Stimulated activated naive CD8-positive, alpha-beta T cell treated with anti-CD3 and anti-CD28 coated beads, Interleukin-15, Interleukin-2, amounts not matched to agents 100 ng/mL and 50 ng/mL, for 24 hours (primary cell): Measurements from ENCODE around the gene HM13.
"Not testable (repeated sequence)": the region's sequence is repeated elsewhere in the genome, so short reads cannot be mapped to it uniquely, and the experiment has no call there.

Experiments
- H3K27ac Mint-ChIP-seq: one replicate; pipeline ENCODE4 v1.8.0; 2021; ENCODE audit warnings: mild to moderate bottlenecking, mixed read lengths
- H3K27me3 Mint-ChIP-seq: one replicate; pipeline ENCODE4 v1.8.0; 2021; ENCODE audit warnings: mixed read lengths
- H3K36me3 Mint-ChIP-seq: one replicate; pipeline ENCODE4 v1.8.0; 2021; ENCODE audit warnings: low read depth, mixed read lengths
- H3K4me1 Mint-ChIP-seq: one replicate; pipeline ENCODE4 v1.8.0; 2021; ENCODE audit warnings: low read depth, mixed read lengths
- H3K4me3 Mint-ChIP-seq: one replicate; pipeline ENCODE4 v1.8.0; 2021; ENCODE audit warnings: mild to moderate bottlenecking, mixed read lengths
- H3K9me3 Mint-ChIP-seq: one replicate; pipeline ENCODE4 v1.8.0; 2021; ENCODE audit warnings: mixed read lengths

HM13 gene

GRCh38 chr20:31545621-31546040, 31.4 kb downstream of the HM13 start:
- H3K4me1 Mint-ChIP-seq: peaks cover 67% of the 10 kb centered on the region
- H3K4me3 Mint-ChIP-seq: peak overlapping the region; percentile 35
- H3K27me3 Mint-ChIP-seq, H3K9me3 Mint-ChIP-seq: not testable (repeated sequence)
- H3K27ac Mint-ChIP-seq: peak overlapping the region; percentile 50
- peaks cover 69% of the 10 kb centered on the region for H3K36me3 Mint-ChIP-seq

GRCh38 chr20:31547017-31547675, 32.9 kb downstream of the HM13 start:
- Mint-ChIP-seq H3K36me3 (peaks cover 81% of the 10 kb centered on the region), H3K27ac (peak overlapping the region; percentile 95), H3K27me3 (no peaks in the 10 kb centered on the region), H3K4me1 (peaks cover 55% of the 10 kb centered on the region), H3K4me3 (peak overlapping the region; percentile 96), H3K9me3 (no peaks in the 10 kb centered on the region)

- no peaks in the 10 kb centered on the region for H3K27me3 Mint-ChIP-seq
- peaks cover 78% of the 10 kb centered on the region for H3K36me3 Mint-ChIP-seq
- H3K4me1 Mint-ChIP-seq: peaks cover 49% of the 10 kb centered on the region
- peak overlapping the region; percentile 95 for H3K27ac Mint-ChIP-seq
- H3K9me3 Mint-ChIP-seq: no peaks in the 10 kb centered on the region
- peak overlapping the region; percentile 96 for H3K4me3 Mint-ChIP-seq
These were observed 33.6 kb downstream of the HM13 start for GRCh38 chr20:31547720-31548298.

- H3K4me1 Mint-ChIP-seq: peaks cover 41% of the 10 kb centered on the region
- no peaks in the 10 kb centered on the region for H3K27me3 Mint-ChIP-seq
- peaks cover 73% of the 10 kb centered on the region for H3K36me3 Mint-ChIP-seq
- no peaks in the 10 kb centered on the region for H3K9me3 Mint-ChIP-seq
- H3K27ac Mint-ChIP-seq: peak overlapping the region; percentile 95
- peak overlapping the region; percentile 96 for H3K4me3 Mint-ChIP-seq
These were observed 34.7 kb downstream of the HM13 start for GRCh38 chr20:31548820-31549512.

- no peaks in the 10 kb centered on the region for H3K9me3 Mint-ChIP-seq
These were observed 35.3 kb downstream of the HM13 start for GRCh38 chr20:31549513-31549880.

GRCh38 chr20:31550099-31550498, 35.9 kb downstream of the HM13 start:
- Mint-ChIP-seq H3K27me3 (no peaks in the 10 kb centered on the region), H3K4me3 (no peak overlapping the region), H3K9me3 (no peaks in the 10 kb centered on the region), H3K4me1 (peaks cover 33% of the 10 kb centered on the region), H3K36me3 (peaks cover 69% of the 10 kb centered on the region), H3K27ac (no peak overlapping the region)

More at GRCh38 chr20:31549513-31549880, 35.3 kb downstream of the HM13 start:
- Mint-ChIP-seq H3K4me3 (peak overlapping the region; percentile 96), H3K27me3 (no peaks in the 10 kb centered on the region), H3K36me3 (peaks cover 68% of the 10 kb centered on the region), H3K27ac (peak overlapping the region; percentile 95), H3K4me1 (peaks cover 36% of the 10 kb centered on the region)

GRCh38 chr20:31551163-31552081, 37.2 kb downstream of the HM13 start:
- peaks cover 69% of the 10 kb centered on the region for H3K36me3 Mint-ChIP-seq
- H3K4me1 Mint-ChIP-seq: peaks cover 28% of the 10 kb centered on the region
- H3K9me3 Mint-ChIP-seq: no peaks in the 10 kb centered on the region
- no peaks in the 10 kb centered on the region for H3K27me3 Mint-ChIP-seq
- H3K27ac Mint-ChIP-seq: peak overlapping the region; percentile 1
- H3K4me3 Mint-ChIP-seq: no peak overlapping the region

- H3K27ac Mint-ChIP-seq: no peak overlapping the region
- peaks cover 45% of the 10 kb centered on the region for H3K36me3 Mint-ChIP-seq
These were observed 41.0 kb downstream of the HM13 start for GRCh38 chr20:31555203-31555775.

GRCh38 chr20:31559704-31560093, 45.5 kb downstream of the HM13 start:
- no peaks in the 10 kb centered on the region for H3K27me3 Mint-ChIP-seq
- no peak overlapping the region for H3K4me3 Mint-ChIP-seq
- peaks cover 52% of the 10 kb centered on the region for H3K36me3 Mint-ChIP-seq
- peaks cover 26% of the 10 kb centered on the region for H3K4me1 Mint-ChIP-seq
- H3K9me3 Mint-ChIP-seq: no peaks in the 10 kb centered on the region
- peak overlapping the region; percentile 84 for H3K27ac Mint-ChIP-seq

More at GRCh38 chr20:31555203-31555775, 41.0 kb downstream of the HM13 start:
- peaks cover 15% of the 10 kb centered on the region for H3K4me1 Mint-ChIP-seq
- H3K4me3 Mint-ChIP-seq: no peak overlapping the region
- H3K27me3 Mint-ChIP-seq: no peaks in the 10 kb centered on the region
- no peaks in the 10 kb centered on the region for H3K9me3 Mint-ChIP-seq

- no peaks in the 10 kb centered on the region for H3K27me3 Mint-ChIP-seq
- no peaks in the 10 kb centered on the region for H3K9me3 Mint-ChIP-seq
- peaks cover 48% of the 10 kb centered on the region for H3K36me3 Mint-ChIP-seq
- H3K4me3 Mint-ChIP-seq: no peak overlapping the region
- peak overlapping the region; percentile 84 for H3K27ac Mint-ChIP-seq
- H3K4me1 Mint-ChIP-seq: peaks cover 26% of the 10 kb centered on the region
These were observed 46.0 kb downstream of the HM13 start for GRCh38 chr20:31560094-31560745.

- H3K27me3 Mint-ChIP-seq: no peaks in the 10 kb centered on the region
- H3K4me1 Mint-ChIP-seq: peaks cover 33% of the 10 kb centered on the region
- no peak overlapping the region for H3K4me3 Mint-ChIP-seq
- H3K27ac Mint-ChIP-seq: peak overlapping the region; percentile 84
- H3K9me3 Mint-ChIP-seq: no peaks in the 10 kb centered on the region
- peaks cover 49% of the 10 kb centered on the region for H3K36me3 Mint-ChIP-seq
These were observed 46.7 kb downstream of the HM13 start for GRCh38 chr20:31560746-31561598.

GRCh38 chr20:31562241-31562640, 48.0 kb downstream of the HM13 start:
- no peak overlapping the region for H3K27ac Mint-ChIP-seq
- H3K9me3 Mint-ChIP-seq: no peaks in the 10 kb centered on the region

GRCh38 chr20:31564284-31564683, 50.0 kb downstream of the HM13 start:
- H3K36me3 Mint-ChIP-seq: peaks cover 47% of the 10 kb centered on the region
- peak overlapping the region; percentile 49 for H3K27ac Mint-ChIP-seq
- H3K9me3 Mint-ChIP-seq: no peaks in the 10 kb centered on the region
- no peaks in the 10 kb centered on the region for H3K27me3 Mint-ChIP-seq
- no peak overlapping the region for H3K4me3 Mint-ChIP-seq
- H3K4me1 Mint-ChIP-seq: peaks cover 34% of the 10 kb centered on the region

More at GRCh38 chr20:31562241-31562640, 48.0 kb downstream of the HM13 start:
- Mint-ChIP-seq H3K4me3 (no peak overlapping the region), H3K27me3 (no peaks in the 10 kb centered on the region), H3K4me1 (peaks cover 37% of the 10 kb centered on the region), H3K36me3 (peaks cover 42% of the 10 kb centered on the region)
